ENCODE data around the gene ATP2A1. TPM values are rescaled to one million over a fixed set of nuclear protein-coding genes. Genes with fewer than 3 reads are reported as not detected.
A peak's percentile ranks its signal among the peaks of the same experiment; 100 is the strongest.
"Not testable (repeated sequence)": the region's sequence is repeated elsewhere in the genome, so short reads cannot be mapped to it uniquely, and the experiment has no call there.

ATP2A1 gene
- total and polyA plus RNA-seq, 2 experiments from 2014 or later = 0.73 to 4.0 TPM

DNA sequence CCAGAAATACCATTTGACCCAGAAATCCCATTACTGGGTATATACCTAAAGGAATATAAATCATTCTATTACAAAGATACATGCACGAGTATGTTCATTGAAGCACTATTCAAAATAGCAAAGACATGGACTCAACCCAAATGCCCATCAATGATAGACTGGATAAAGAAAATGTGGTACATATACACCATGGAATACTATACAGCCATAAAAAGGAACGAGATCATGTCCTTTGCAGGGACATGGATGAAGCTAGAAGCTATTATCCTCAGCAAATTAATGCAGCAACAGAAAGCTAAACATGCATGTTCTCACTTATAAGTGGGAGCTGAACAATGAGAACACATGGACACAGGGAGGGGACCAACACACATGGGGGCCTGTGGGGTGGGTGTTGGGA is 48.0 kb downstream of the ATP2A1 start:
- H3K4me2 ChIP-seq = peak overlapping the region; percentile 94
- peaks cover 20% of the 10 kb centered on the region for H3F3A ChIP-seq (replicated peaks; ENCODE audit: low read depth)
- H3K27me3 ChIP-seq (ENCODE audit: insufficient read depth); H3K9me3 Mint-ChIP-seq; H3K79me2 ChIP-seq (replicated peaks; ENCODE audit: insufficient read depth); DNase-seq (ENCODE audit: low spot score); H3K9me2 ChIP-seq (ENCODE audit: insufficient read depth); H4K20me1 ChIP-seq (replicated peaks; ENCODE audit: insufficient read depth); H3K36me3 ChIP-seq (ENCODE audit: insufficient read depth); H3K36me3 Mint-ChIP-seq (ENCODE audit: low read depth); ATAC-seq: not testable (repeated sequence)
- H3K4me1 Mint-ChIP-seq = peaks cover 15% of the 10 kb centered on the region
- peak overlapping the region; percentile 99 for H3K27ac ChIP-seq (ENCODE audit: low read depth)
- H2AFZ ChIP-seq = peak overlapping the region; percentile 96; the same call in 1 of the 2 replicates
- peak overlapping the region; percentile 95 for H3K4me3 Mint-ChIP-seq
- peak overlapping the region; percentile 98 for H3K4me3 ChIP-seq
- peaks cover 14% of the 10 kb centered on the region for H3K4me1 ChIP-seq (ENCODE audit: insufficient read depth)
- H3K27ac Mint-ChIP-seq = peak overlapping the region; percentile 99
- H3K27me3 Mint-ChIP-seq (ENCODE audit: insufficient read depth, low read depth, poor library complexity) = peaks cover 14% of the 10 kb centered on the region

DNA sequence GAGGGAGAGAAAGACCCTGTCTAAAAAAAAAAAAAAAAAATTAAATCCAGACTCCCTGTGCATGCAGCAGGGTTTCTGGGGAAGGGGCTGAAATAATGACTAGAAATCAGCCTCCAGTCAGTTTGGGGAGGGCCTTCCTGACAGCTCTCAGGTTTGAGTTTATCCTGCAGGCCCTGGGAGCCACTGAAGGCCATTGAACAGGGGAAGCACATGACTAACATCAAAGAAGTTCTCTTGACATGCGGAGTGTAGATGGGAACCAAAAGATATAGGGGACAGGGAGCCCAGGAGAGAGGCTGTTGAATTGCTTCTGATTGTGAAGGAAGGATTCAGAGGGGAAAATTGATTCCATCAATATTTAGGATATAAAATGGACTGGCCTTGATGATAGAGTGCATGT is 49.5 kb downstream of the ATP2A1 start:
- H3K36me3 Mint-ChIP-seq (ENCODE audit: low read depth) = no peaks in the 10 kb centered on the region
- H3K4me1 Mint-ChIP-seq = peaks cover 15% of the 10 kb centered on the region
- Histone ChIP-seq H3K9me2 (ENCODE audit: insufficient read depth) (no peaks in the 10 kb centered on the region), H3K36me3 (ENCODE audit: insufficient read depth) (no peaks in the 10 kb centered on the region), H3F3A (replicated peaks; ENCODE audit: low read depth) (peaks cover 20% of the 10 kb centered on the region), H3K27ac (ENCODE audit: low read depth) (no peak overlapping the region), H3K79me2 (replicated peaks; ENCODE audit: insufficient read depth) (0 out of 2 replicates have a peak, but pooled peaks cover 4% of the 10 kb centered on the region), H4K20me1 (replicated peaks; ENCODE audit: insufficient read depth) (no peaks in the 10 kb centered on the region), H2AFZ (no peak overlapping the region), H3K4me1 (ENCODE audit: insufficient read depth) (peaks cover 14% of the 10 kb centered on the region), H3K4me2 (no peak overlapping the region), H3K4me3 (no peak overlapping the region), H3K27me3 (ENCODE audit: insufficient read depth) (0 out of 2 replicates have a peak, but pooled peaks cover 3% of the 10 kb centered on the region)
- ATAC-seq (no peak), DNase-seq (ENCODE audit: low spot score) (no peak)
- no peak overlapping the region for H3K27ac Mint-ChIP-seq
- TF ChIP-seq JUNB (IDR thresholded peaks at IDR 0.05; ENCODE audit: unreplicated experiment) (no peak), ZNF462 (CRISPR knock-in tag; IDR thresholded peaks at IDR 0.05) (no peak), NANOG (IDR thresholded peaks at IDR 0.05; ENCODE audit: borderline replicate concordance) (no peak), STAT1 (IDR thresholded peaks at IDR 0.05; ENCODE audit: unreplicated experiment) (no peak), ZNF114 (CRISPR knock-in tag; IDR thresholded peaks at IDR 0.05) (no peak), CREB1 (CRISPR knock-in tag; IDR thresholded peaks at IDR 0.05; ENCODE audit: low read depth) (no peak)
- TF ChIP-seq, protein P1, sequence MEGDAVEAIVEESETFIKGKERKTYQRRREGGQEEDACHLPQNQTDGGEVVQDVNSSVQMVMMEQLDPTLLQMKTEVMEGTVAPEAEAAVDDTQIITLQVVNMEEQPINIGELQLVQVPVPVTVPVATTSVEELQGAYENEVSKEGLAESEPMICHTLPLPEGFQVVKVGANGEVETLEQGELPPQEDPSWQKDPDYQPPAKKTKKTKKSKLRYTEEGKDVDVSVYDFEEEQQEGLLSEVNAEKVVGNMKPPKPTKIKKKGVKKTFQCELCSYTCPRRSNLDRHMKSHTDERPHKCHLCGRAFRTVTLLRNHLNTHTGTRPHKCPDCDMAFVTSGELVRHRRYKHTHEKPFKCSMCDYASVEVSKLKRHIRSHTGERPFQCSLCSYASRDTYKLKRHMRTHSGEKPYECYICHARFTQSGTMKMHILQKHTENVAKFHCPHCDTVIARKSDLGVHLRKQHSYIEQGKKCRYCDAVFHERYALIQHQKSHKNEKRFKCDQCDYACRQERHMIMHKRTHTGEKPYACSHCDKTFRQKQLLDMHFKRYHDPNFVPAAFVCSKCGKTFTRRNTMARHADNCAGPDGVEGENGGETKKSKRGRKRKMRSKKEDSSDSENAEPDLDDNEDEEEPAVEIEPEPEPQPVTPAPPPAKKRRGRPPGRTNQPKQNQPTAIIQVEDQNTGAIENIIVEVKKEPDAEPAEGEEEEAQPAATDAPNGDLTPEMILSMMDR (conservative IDR thresholded peaks at IDR 0.05; ENCODE audit: low read depth in 2 of 2) = no peak
- no peak overlapping the region for H3K4me3 Mint-ChIP-seq
- peaks cover 18% of the 10 kb centered on the region for H3K27me3 Mint-ChIP-seq (ENCODE audit: insufficient read depth, low read depth, poor library complexity)
- no peaks in the 10 kb centered on the region; the same call in 1 of the 3 replicates for H3K9me3 Mint-ChIP-seq

Measured in GM23338 (cell line).